Lung (tissue), 12 donors: ENCODE results near the gene ZNF462. TPM values are rescaled to one million over a fixed set of nuclear protein-coding genes. Genes with fewer than 3 reads are reported as not detected.
A peak's percentile ranks its signal among the peaks of the same experiment; 100 is the strongest.

Experiments
- ATAC-seq: fragments of 200-7000 bp; cut with Tn5 transposase; one replicate; pipeline ENCODE4 v1.9.1; 2020; ENCODE audit warnings: moderate number of reproducible peaks; ENCODE audit not compliant: insufficient read depth, low FRiP score
- DNase-seq, 3 donors: peaks; one replicate each; pipeline ENCODE4 v3.0.0-alpha.2; 2013 to 2017
- H3K27ac ChIP-seq, 2 donors: one replicate each; pipeline ENCODE4 v1.5.1; 2013; ENCODE audit warnings: mild to moderate bottlenecking in 2 of 2, moderate library complexity in 2 of 2, control low read depth in 1 of 2, inconsistent platforms in 1 of 2, low read depth in 1 of 2, low read length in 1 of 2
- H3K27me3 ChIP-seq, 3 donors: one replicate each; pipeline ENCODE4 v1.5.1; 2013; ENCODE audit warnings: low read length in 2 of 3; ENCODE audit not compliant: control insufficient read depth in 3 of 3, insufficient read depth in 3 of 3
- H3K36me3 ChIP-seq, 4 donors: one replicate each; pipeline ENCODE4 v1.5.1; 2013; ENCODE audit warnings: low read length in 4 of 4, mild to moderate bottlenecking in 1 of 4, moderate library complexity in 1 of 4; ENCODE audit not compliant: control insufficient read depth in 4 of 4, insufficient read depth in 4 of 4
- H3K4me1 ChIP-seq, 5 donors: one replicate each; pipeline ENCODE4 v1.5.1; 2013; ENCODE audit warnings: low read length in 5 of 5, mild to moderate bottlenecking in 2 of 5, moderate library complexity in 1 of 5; ENCODE audit not compliant: control insufficient read depth in 5 of 5, insufficient read depth in 5 of 5
- H3K4me3 ChIP-seq: one replicate; pipeline ENCODE4 v1.5.1; 2013; ENCODE audit warnings: mild to moderate bottlenecking, control low read depth, moderate library complexity
- H3K9ac ChIP-seq, 2 donors: one replicate each; pipeline ENCODE4 v1.5.1; 2013; ENCODE audit warnings: low read length in 2 of 2, control low read depth in 1 of 2; ENCODE audit not compliant: insufficient read depth in 1 of 2
- H3K9me3 ChIP-seq, 4 donors: one replicate each; pipeline ENCODE4 v1.5.1; 2013; ENCODE audit warnings: low read length in 3 of 4, mild to moderate bottlenecking in 1 of 4, moderate library complexity in 1 of 4; ENCODE audit not compliant: control insufficient read depth in 4 of 4, insufficient read depth in 3 of 4
- WGBS, 2 donors: extraction: QIAGEN DNeasy Blood & Tissue Kit; methylation state at CpG; one replicate each; pipeline ENCODE4 v1.1.7; 2013; 5-methylcytosine and 5-hydroxymethylcytosine counted together
- polyA plus RNA-seq, 2 donors: library from polyadenylated mRNA; stranded (reverse); fragments of 200-250 nt; gene quantifications; one replicate each; pipeline ENCODE4 v1.2.1, GENCODE V29; 2013
- total RNA-seq, 2 donors: library from RNA; depleted of rRNA in 1 of 2; stranded (reverse); fragments of >200 nt in 1 of 2; gene quantifications; one replicate each; pipeline ENCODE4 v1.2.1, GENCODE V29; 2014 to 2021
- TF ChIP-seq, protein P1 (sequence below): IDR thresholded peaks from 2 replicates; pipeline ENCODE4 v1.5.1; 2012; ENCODE audit warnings: mild to moderate bottlenecking; ENCODE audit errors: control extremely low read depth, extremely low read depth
- donor health status: control.
- donor health status: control.
- donor health status: Bipolar disorder and iron deficiency.
- donor health status: healthy.
- donor health status: DM: yes; HTN: yes; CAD: no.

ZNF462 gene
- total and polyA plus RNA-seq, 4 donors, result 2.0 to 37.7 (median 19.5) TPM

DNA sequence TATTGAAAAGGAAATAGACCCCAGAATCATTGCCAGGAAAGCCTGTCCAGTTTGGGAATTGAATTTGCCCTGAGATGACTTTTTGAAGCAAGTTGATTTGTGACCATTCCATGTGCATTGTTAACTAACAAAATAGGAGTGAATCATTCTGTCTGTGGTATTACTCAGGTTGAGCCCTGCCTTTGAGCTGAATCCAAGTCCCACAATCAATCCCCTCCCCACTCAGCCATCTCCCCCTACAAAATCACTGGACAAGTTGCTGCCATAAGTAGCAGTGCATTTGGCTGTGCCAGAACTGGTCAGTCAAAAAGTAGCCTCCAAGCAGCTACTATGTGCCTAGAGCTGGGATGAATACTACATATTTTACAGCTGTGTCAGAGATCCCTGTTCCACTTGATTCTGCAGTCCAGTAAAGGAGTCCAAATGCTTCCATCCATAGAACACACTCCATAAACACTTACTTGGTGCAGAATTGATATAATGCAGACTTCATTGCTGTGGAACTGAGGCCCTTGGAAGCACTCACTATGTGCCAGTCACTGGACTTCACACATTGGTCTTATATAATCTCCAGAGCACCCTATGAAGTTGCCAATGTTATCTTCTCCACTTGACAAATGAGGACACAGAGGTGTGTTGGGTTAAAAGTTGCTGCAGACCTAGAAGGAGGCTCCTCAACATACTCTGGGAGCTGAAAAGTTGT, 96.1 kb downstream of the ZNF462 start:
- Histone ChIP-seq H3K27ac (peak overlapping the region in 1 of 2 donors; percentile 27), H3K36me3 (peaks cover 0 to 42% (median 19%) of the 10 kb centered on the region in 4 donors), H3K4me3 (no peak overlapping the region), H3K4me1 (peaks cover 0 to 35% (median 0%) of the 10 kb centered on the region in 5 donors), H3K27me3 (no peaks in the 10 kb centered on the region), H3K9ac (no peak overlapping the region), H3K9me3 (no peaks in the 10 kb centered on the region)
- TF ChIP-seq, protein P1, sequence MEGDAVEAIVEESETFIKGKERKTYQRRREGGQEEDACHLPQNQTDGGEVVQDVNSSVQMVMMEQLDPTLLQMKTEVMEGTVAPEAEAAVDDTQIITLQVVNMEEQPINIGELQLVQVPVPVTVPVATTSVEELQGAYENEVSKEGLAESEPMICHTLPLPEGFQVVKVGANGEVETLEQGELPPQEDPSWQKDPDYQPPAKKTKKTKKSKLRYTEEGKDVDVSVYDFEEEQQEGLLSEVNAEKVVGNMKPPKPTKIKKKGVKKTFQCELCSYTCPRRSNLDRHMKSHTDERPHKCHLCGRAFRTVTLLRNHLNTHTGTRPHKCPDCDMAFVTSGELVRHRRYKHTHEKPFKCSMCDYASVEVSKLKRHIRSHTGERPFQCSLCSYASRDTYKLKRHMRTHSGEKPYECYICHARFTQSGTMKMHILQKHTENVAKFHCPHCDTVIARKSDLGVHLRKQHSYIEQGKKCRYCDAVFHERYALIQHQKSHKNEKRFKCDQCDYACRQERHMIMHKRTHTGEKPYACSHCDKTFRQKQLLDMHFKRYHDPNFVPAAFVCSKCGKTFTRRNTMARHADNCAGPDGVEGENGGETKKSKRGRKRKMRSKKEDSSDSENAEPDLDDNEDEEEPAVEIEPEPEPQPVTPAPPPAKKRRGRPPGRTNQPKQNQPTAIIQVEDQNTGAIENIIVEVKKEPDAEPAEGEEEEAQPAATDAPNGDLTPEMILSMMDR, result no peak
- DNase-seq, result no peak
- ATAC-seq, result no peak

DNA sequence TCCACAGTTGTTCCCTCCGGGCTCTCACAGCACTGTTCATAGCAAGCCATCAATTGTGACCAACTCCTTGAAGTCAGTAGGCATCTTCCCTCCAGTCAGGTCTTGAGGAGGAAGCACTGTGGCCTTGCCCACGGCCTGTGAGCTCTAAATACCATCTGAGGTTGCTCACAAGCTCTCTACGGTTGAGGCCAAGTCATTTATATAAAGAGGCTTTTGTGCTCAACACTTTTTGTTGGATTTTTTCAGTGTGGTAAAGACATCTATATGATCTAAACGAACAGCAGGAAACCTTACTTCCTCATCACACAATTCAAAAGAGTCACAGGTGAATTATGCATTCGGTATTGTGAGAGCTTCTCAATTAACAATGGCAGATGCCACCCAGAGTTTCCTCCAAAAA, 97.3 kb downstream of the ZNF462 start:
- ATAC-seq (no peak), DNase-seq (no peak)
- Histone ChIP-seq H3K4me3 (no peak overlapping the region), H3K9me3 (no peaks in the 10 kb centered on the region), H3K27ac (no peak overlapping the region), H3K36me3 (peaks cover 0 to 46% (median 21%) of the 10 kb centered on the region in 4 donors), H3K4me1 (peaks cover 0 to 39% (median 0%) of the 10 kb centered on the region in 5 donors), H3K27me3 (no peaks in the 10 kb centered on the region), H3K9ac (no peak overlapping the region)
- WGBS, 2 donors, result 41 to 61% methylated on average over 5 of the region's 5 CpGs
- TF ChIP-seq, protein P1, result no peak

DNA sequence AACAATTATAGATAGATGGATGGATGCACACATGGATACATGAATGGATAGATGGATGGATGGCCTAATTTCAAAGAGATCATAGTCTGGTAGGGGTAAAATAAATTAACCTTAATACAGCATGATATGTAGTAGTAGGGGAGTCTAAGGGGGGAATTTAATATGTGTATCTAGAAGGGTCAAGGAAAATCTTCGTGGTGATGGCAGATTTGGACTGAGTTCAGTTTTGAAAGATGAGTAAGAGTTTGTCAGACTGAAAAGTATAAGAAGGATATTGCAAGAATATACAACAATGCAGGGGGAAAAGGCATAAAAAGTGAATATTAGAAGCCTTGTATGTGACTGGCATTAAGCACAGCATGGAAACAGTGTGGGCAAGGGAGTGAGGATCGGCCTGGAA, 98.7 kb downstream of the ZNF462 start:
- no peaks in the 10 kb centered on the region for H3K9me3 ChIP-seq
- H3K36me3 ChIP-seq, result peaks cover 0 to 40% (median 20%) of the 10 kb centered on the region in 4 donors
- peak overlapping the region in 1 of 2 donors; percentile 79 for H3K27ac ChIP-seq
- H3K27me3 ChIP-seq, result no peaks in the 10 kb centered on the region
- H3K4me3 ChIP-seq, result no peak overlapping the region
- ATAC-seq (no peak), DNase-seq (no peak)
- H3K9ac ChIP-seq, result no peak overlapping the region
- 87 to 94% methylated on average over 2 of the region's 2 CpGs for WGBS, 2 donors
- peaks cover 0 to 42% (median 0%) of the 10 kb centered on the region in 5 donors for H3K4me1 ChIP-seq
- TF ChIP-seq, protein P1, result no peak

DNA sequence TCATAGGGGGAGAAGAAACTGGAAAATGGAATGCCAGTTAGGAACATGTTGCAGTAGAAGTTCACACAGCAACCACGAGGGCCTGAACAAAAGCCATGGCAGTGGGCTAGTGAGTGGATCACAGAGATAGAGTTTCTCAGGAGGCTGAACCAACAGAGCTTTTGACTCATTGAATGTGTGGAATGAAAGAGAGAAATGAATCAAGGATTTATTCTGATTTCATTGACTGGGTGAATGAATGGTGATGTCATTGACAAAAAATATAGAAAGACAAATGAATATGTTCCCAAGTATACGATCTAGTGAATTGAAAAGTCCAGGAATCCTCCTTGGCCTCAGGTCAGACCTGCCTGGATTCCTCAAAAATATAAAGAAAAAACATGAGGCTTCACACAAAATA, 99.2 kb downstream of the ZNF462 start:
- Histone ChIP-seq H3K9ac (no peak overlapping the region), H3K36me3 (peaks cover 0 to 39% (median 18%) of the 10 kb centered on the region in 4 donors), H3K4me1 (peaks cover 0 to 40% (median 0%) of the 10 kb centered on the region in 5 donors), H3K9me3 (no peaks in the 10 kb centered on the region), H3K4me3 (no peak overlapping the region), H3K27ac (peak overlapping the region in 1 of 2 donors; percentile 79), H3K27me3 (no peaks in the 10 kb centered on the region)
- DNase-seq, result no peak
- ATAC-seq, result no peak
- TF ChIP-seq, protein P1, result no peak
- WGBS, 2 donors, result 74 to 80% methylated on average over 2 of the region's 2 CpGs
